HL-60 (cell line): ENCODE measurements around the gene P2RY14.

Experiments
- DNase-seq, 2 experiments: peaks; one replicate each; pipeline ENCODE4 v3.0.0-alpha.2; 2010 to 2020; ENCODE audit warnings: low read depth in 1 of 2, low spot score in 1 of 2
- H3K27ac ChIP-seq: fragments of 250-450 bp; sonication (Bioruptor Pico); replicated peaks from 2 replicates; pipeline ENCODE4 v1.5.1; 2020; ENCODE audit warnings: mild to moderate bottlenecking, moderate library complexity
- H3K27me3 ChIP-seq: fragments of 250-450 bp; sonication (Bioruptor Pico); 2 replicates; pipeline ENCODE4 v1.5.1; 2021; ENCODE audit warnings: mild to moderate bottlenecking, moderate library complexity; ENCODE audit not compliant: insufficient read depth, poor library complexity, severe bottlenecking
- H3K4me3 ChIP-seq: replicated peaks from 2 replicates; pipeline ENCODE4 v1.5.1; 2011; ENCODE audit warnings: mild to moderate bottlenecking, control low read depth, low read length; ENCODE audit not compliant: insufficient read depth
- CTCF ChIP-seq: IDR thresholded peaks from one replicate; pipeline ENCODE4 v1.5.1; 2011; ENCODE audit warnings: low read length, control low read depth, inconsistent platforms; ENCODE audit not compliant: insufficient read depth
- GABPA ChIP-seq: IDR thresholded peaks from 2 replicates; pipeline ENCODE4 v1.6.1; 2012; ENCODE audit warnings: low read depth
- POLR2AphosphoS5 ChIP-seq: IDR thresholded peaks from 2 replicates; pipeline ENCODE4 v1.6.1; 2012; ENCODE audit warnings: low read depth
- REST ChIP-seq: IDR thresholded peaks from 2 replicates; pipeline ENCODE4 v1.6.1; 2012; ENCODE audit warnings: low read depth; ENCODE audit not compliant: insufficient replicate concordance
- SPI1 ChIP-seq: IDR thresholded peaks from 2 replicates; pipeline ENCODE4 v1.6.1; 2012; ENCODE audit warnings: low read depth, mild to moderate bottlenecking, borderline replicate concordance

P2RY14 gene

GRCh38 chr3:151275091-151275490 is 3.3 kb downstream of the P2RY14 start:
- TF ChIP-seq REST (no peak), SPI1 (no peak), POLR2AphosphoS5 (no peak), GABPA (no peak), CTCF (no peak)
- Histone ChIP-seq H3K27me3 (no peaks in the 10 kb centered on the region), H3K4me3 (no peak overlapping the region), H3K27ac (no peak overlapping the region)
- DNase-seq, result no peak

GRCh38 chr3:151269631-151270030 is 8.7 kb downstream of the P2RY14 start:
- no peak overlapping the region for H3K27ac ChIP-seq
- H3K4me3 ChIP-seq, result no peak overlapping the region
- no peak for DNase-seq
- H3K27me3 ChIP-seq, result no peaks in the 10 kb centered on the region
- TF ChIP-seq GABPA, result no peak
- no peak for TF ChIP-seq POLR2AphosphoS5
- TF ChIP-seq REST, result no peak
- TF ChIP-seq SPI1, result no peak
- TF ChIP-seq CTCF, result no peak

- Histone ChIP-seq H3K27ac (no peak overlapping the region), H3K4me3 (no peak overlapping the region), H3K27me3 (no peaks in the 10 kb centered on the region)
- DNase-seq, result no peak
- TF ChIP-seq GABPA, result no peak
Observed at GRCh38 chr3:151268267-151269235, 9.8 kb downstream of the P2RY14 start.

- Histone ChIP-seq H3K27me3 (no peaks in the 10 kb centered on the region), H3K4me3 (no peak overlapping the region), H3K27ac (no peak overlapping the region)
- no peak for DNase-seq
- TF ChIP-seq CTCF (no peak), SPI1 (no peak), POLR2AphosphoS5 (no peak), REST (no peak), GABPA (no peak)
Observed at GRCh38 chr3:151267066-151267465, 11.3 kb downstream of the P2RY14 start.
